Midbrain (tissue), 1 donor: ENCODE measurements around the gene KRTAP13-3.

ENCODE experiments used
- DNase-seq: peaks from one replicate; lab custom pipeline; 2025; lab: John Stamatoyannopoulos, UW

Gene KRTAP13-3

GRCh38 chr21:30425826-30426225, at the start of gene KRTAP13-3:
KRTAP13-3 (minus strand) TSS chr21:30425926; CDS start chr21:30425912, 14 bp downstream.
- DNase-seq: no peak

GRCh38 chr21:30468900-30469714, 43.4 kb upstream of the KRTAP13-3 start:
- DNase-seq: no peak

GRCh38 chr21:30463713-30464112, 38.0 kb upstream of the KRTAP13-3 start:
- DNase-seq: no peak

GRCh38 chr21:30448514-30448913, 22.8 kb upstream of the KRTAP13-3 start:
- DNase-seq: no peak

GRCh38 chr21:30447056-30447455, 21.3 kb upstream of the KRTAP13-3 start:
- no peak for DNase-seq

- no peak for DNase-seq
These were observed 18.5 kb upstream of the KRTAP13-3 start for GRCh38 chr21:30444204-30444603.

- no peak for DNase-seq
These were observed 17.5 kb upstream of the KRTAP13-3 start for GRCh38 chr21:30443226-30443625.

- DNase-seq: no peak
These were observed 14.2 kb upstream of the KRTAP13-3 start, which contains the start of gene KRTAP15-1 for GRCh38 chr21:30439975-30440374. KRTAP15-1 (plus strand) TSS chr21:30440275; CDS start chr21:30440328, 53 bp downstream.

GRCh38 chr21:30437010-30437565, 11.4 kb upstream of the KRTAP13-3 start:
- no peak for DNase-seq

GRCh38 chr21:30434033-30434631, 8.4 kb upstream of the KRTAP13-3 start:
- peak; percentile 0 for DNase-seq

GRCh38 chr21:30430170-30430655, 4.5 kb upstream of the KRTAP13-3 start, which contains the start of gene KRTAP13-4:
KRTAP13-4 (plus strand) TSS chr21:30430220; CDS start chr21:30430276, 56 bp downstream.
- no peak for DNase-seq

GRCh38 chr21:30426731-30427130, 1.0 kb upstream of the KRTAP13-3 start:
- DNase-seq: no peak

GRCh38 chr21:30415993-30416392, 9.7 kb downstream of the KRTAP13-3 start:
- no peak for DNase-seq

GRCh38 chr21:30408782-30409494, 16.8 kb downstream of the KRTAP13-3 start:
- no peak for DNase-seq

GRCh38 chr21:30395731-30396130, 30.0 kb downstream of the KRTAP13-3 start, which contains the start of gene KRTAP13-1:
KRTAP13-1 (plus strand) TSS chr21:30396031; CDS start chr21:30396087, 56 bp downstream.
- DNase-seq: no peak

GRCh38 chr21:30391492-30392025, 34.2 kb downstream of the KRTAP13-3 start:
- DNase-seq: no peak

GRCh38 chr21:30382201-30382600, 43.5 kb downstream of the KRTAP13-3 start:
- no peak for DNase-seq
